ENCODE data around the gene DNAJC12. TPM values are rescaled to one million over a fixed set of nuclear protein-coding genes. Genes with fewer than 3 reads are reported as not detected.
"Not testable (repeated sequence)": the region's sequence is repeated elsewhere in the genome, so short reads cannot be mapped to it uniquely, and the experiment has no call there.

Gene DNAJC12
- 3.2 and 3.4 TPM in 2 replicates for total RNA-seq (2014; rRNA removed; shearing (Covaris generic))

DNA sequence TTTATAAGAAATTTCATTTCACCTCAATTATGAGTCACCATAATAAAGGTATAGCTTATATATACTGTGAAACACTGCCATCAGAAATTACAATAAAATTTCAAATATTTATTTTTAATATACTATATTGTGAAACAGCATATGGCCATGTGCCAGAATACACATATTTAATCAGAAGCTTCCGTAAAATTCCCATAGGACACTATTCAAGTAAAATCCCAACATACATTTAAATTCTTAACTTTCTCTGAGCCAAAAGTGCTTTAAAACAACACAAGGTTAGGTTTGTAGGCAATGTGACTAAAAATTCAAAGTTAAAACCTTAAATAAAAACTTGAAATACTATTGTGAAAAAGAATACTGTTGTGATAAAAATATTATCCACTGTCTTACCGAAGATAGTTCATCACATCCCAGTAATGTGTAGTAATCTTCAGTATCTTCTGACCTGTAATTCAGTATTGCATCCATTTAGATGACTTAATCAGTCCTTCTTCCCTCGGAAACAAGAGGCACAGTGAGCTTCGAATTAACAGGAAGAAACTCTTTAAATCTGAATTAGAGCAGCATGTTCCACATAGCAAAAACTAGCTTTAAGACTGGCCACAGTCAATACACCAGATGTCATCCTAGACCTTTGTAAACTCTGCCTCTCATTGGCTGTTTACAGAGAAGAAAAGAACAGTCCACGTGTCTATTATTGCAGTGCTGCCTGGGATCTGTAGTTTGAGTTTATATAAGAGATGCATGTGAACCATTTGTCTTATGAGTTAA, at the start of gene DNAJC12:
Gene DNAJC12, minus strand, starts transcription at position 648 of the 774 bp plus-strand sequence. Its CDS starts 177 bp downstream, at position 471.
- peak; percentile 20 for DNase-seq (ENCODE audit: low read depth)

- DNase-seq (ENCODE audit: low read depth): peak; percentile 78
These were observed 47.1 kb upstream of the DNAJC12 start for GRCh38 chr10:67884842-67885670.

DNA sequence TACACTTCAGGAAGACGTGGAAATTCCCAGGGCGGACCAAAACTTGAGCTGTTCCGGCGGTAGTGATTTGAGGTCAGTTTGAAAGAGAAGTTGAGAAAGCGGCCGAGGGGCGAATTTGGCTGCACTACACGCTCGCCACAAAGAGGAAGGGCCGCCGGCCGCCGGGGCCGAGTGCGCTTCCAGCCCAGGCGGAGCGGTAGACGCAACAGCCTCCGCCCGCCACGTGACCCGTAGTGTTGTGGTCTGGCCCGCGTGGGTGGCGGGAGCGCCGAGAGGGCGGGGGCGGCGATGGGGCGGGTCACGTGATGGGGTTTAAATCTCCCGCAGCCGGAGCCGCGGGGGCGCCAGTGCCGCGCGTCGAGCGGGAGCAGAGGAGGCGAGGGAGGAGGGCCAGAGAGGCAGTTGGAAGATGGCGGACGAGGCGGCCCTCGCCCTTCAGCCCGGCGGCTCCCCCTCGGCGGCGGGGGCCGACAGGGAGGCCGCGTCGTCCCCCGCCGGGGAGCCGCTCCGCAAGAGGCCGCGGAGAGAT, 46.4 kb upstream of the DNAJC12 start, which contains the start of gene SIRT1:
Gene SIRT1, plus strand, starts transcription at position 344 of the 529 bp plus-strand sequence. Its CDS starts 66 bp downstream, at position 410.
- peak; percentile 94 for DNase-seq (ENCODE audit: low read depth)

- no peak for DNase-seq (ENCODE audit: low read depth)
These were observed 45.8 kb upstream of the DNAJC12 start for GRCh38 chr10:67883710-67884312.

- no peak for DNase-seq (ENCODE audit: low read depth)
These were observed 40.1 kb upstream of the DNAJC12 start for GRCh38 chr10:67878133-67878532.

GRCh38 chr10:67877421-67877820, 39.4 kb upstream of the DNAJC12 start:
- DNase-seq (ENCODE audit: low read depth): not testable (repeated sequence)

DNA sequence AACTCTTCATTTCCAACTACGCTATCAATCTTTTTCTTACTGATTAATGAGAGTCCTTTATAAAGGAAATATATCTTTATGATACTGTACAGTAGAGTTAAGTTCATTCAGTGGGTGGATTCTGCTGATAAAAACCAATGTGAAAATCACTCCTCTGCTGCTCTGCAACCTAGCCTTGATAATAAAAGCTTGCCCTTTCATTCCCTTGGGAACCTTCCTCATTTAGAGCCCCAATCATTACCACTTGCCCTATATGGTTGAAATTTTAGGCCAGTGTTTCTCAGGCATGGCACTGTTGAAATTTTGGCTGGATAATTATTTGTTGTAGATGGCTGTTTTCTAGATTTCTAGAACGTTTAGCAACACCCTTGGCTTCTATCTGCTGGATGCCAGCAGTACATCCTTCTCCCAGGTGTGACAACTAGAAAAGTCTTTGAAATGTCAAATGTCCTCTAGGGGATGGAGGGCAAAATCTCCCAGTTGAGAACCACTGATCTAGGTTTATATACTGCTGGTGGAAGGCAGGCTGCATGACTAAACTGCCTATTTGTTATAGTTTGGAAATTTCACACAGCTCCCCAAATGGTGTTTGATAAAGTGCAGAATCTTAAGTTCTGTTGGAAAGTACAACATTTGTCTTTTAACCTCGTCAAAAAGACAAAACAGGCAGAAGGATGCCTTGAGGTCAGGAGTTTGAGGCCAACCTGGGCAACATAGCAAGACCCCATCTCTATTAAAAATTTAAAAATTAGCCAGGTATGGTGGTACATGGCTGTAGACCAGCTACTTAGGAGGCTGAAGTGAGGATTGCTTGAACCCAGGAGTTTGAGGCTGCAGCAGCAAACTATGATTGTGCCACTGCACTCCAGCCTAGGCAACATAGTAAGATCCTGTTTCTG, 37.6 kb upstream of the DNAJC12 start:
- DNase-seq (ENCODE audit: low read depth): no peak

GRCh38 chr10:67869996-67870395, 32.0 kb upstream of the DNAJC12 start:
- DNase-seq (ENCODE audit: low read depth): no peak

- no peak for DNase-seq (ENCODE audit: low read depth)
These were observed 30.1 kb upstream of the DNAJC12 start for GRCh38 chr10:67868132-67868531.

DNA sequence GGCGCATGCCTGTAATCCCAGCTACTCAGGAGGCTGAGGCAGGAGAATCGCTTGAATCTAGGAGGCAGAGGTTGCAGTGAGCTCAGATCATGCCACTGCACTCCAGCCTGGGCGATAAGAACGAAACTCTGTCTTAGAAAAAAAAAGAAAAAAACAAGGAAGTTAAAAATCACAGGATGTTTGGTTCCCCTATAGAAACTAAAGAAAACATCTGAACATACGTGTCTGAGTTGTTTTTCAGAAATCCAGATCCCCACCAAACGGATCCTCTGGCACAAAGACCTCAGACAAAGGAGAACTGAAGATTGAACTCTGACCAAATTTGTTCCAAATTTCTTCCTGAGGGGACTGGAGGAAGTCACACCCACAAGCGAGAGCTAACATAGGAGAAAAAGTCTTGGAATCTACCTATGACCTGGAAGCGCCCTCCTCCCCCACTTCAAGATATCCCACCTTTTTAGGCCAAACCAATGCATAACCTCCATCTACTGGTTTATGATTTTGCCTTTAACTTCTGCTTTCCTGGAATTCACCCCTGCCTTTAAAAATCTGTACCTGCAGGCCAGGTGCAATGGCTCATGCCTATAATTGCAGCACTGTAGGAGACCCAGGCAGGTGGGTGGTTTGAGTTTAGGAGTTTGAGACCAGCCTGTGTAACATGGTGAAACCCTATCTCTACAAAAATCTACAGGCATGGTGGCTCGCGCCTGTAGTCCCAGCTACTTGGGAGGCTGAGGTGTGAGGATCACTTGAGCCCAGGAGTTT, 26.8 kb upstream of the DNAJC12 start:
- no peak for DNase-seq (ENCODE audit: low read depth)

GRCh38 chr10:67863094-67863493, 25.1 kb upstream of the DNAJC12 start:
- no peak for DNase-seq (ENCODE audit: low read depth)

DNA sequence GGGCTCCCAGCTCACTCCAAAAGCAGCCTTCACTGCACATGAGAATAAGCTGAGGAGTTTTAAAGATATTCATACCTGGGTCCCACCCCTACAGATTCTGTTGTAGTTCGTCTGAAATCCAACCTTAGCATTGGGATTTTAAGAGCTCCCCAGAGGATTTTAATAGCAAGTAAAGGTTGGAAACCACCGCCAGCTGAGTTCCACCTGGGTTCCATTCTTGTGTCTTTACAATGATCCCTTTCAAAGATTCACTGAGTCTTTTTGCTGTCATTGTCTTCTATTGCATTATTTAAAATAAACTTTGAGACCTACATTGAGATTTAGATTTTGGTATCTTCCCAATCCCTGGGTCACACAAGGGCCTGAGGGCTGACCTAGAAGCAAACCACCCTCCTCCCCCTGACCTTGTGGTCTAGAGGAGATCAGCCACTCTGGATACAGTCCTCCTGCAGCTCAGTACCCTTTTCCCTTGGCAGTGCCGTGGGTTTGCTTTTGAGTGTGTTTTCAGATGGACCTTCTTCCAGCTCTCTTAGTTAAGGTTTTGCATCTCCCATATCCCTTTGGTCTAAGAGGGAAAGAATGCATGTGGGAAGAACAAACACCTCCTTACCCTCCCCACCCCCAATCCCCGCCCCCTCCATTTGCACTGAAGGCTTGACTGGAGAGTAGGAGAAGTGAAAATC, 23.9 kb upstream of the DNAJC12 start:
- no peak for DNase-seq (ENCODE audit: low read depth)

GRCh38 chr10:67858971-67859370, 21.0 kb upstream of the DNAJC12 start:
- DNase-seq (ENCODE audit: low read depth): no peak

DNA sequence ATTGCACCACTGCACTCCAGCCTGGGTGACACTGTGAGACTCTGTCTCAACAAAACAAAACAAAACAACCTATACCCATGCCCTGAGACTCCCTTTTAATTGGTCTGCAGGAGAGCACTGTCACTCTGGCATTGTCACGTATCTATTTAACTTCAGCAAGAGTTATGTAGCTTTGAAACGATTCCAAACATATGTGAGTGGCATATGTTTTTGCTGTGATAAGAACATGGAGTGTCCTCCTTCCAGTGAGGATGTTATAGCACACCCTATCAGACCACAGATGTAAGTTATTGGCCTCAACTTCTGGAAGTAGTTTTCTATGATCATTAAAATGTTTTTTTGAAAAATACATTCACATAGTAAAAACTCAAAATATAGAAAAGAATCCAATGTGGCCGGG, 15.5 kb upstream of the DNAJC12 start:
- DNase-seq (ENCODE audit: low read depth): no peak

DNA sequence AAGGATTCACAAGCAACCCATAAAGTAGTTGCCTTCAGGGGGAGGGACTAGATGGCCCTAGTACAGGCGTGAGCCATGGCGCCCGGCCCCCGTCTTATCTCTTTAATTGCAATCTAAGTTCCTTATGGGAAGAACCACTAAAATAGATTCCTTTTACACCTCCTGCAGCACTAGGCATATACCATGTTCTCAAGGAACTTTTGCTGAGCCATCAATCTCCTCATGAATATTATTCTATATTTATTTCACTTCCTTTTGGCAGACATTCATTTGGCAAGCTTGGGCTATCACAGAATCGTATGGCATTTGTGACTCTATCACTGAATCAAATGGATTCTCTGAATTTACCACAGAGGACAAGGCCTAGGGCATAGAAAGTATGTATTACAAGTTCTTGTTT, 14.8 kb upstream of the DNAJC12 start:
- no peak for DNase-seq (ENCODE audit: low read depth)

DNA sequence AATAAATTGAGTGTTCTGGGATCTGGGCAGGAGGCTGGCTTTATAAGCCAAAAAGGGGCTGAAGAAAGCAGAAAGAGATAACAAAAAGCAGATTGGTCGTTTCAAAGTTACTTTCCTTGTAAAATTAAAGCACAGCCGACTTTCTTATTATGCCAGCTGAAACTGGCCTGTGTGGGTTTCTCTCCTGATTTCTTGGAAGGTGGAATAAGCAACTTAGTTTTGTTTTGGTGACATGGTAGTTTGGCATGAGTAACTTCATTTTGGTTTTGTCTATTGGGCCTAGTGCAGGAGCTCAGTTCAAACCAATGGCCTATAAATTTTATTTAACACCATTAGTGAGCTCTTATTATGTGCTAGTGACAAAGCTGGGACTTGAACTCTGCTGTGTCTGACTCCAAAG, 13.2 kb upstream of the DNAJC12 start:
- DNase-seq (ENCODE audit: low read depth): no peak

GRCh38 chr10:67849331-67850011, 11.5 kb upstream of the DNAJC12 start:
- peak; percentile 91 for DNase-seq (ENCODE audit: low read depth)

- no peak for DNase-seq (ENCODE audit: low read depth)
These were observed 5.3 kb upstream of the DNAJC12 start for GRCh38 chr10:67843284-67843683.

DNA sequence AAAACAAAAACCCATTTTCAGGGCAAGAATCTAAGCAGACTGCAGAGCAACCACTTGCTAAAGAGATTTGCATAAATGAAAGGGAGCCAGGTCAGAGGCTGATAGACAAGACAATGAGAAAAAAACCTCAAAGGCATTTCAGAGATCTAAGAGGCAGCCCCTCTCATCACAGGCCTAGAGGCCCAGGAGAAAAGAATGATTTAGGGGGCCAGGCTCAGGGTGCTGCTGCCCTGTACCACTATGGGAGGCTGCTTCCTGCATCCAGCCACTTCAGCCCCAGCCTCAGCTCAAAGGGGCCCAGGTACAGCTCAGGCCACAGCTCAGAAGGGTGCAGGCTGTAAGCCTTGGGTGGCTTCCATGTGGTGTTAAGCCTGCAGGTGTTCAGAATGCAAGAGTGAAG, 3.7 kb upstream of the DNAJC12 start:
- no peak for DNase-seq (ENCODE audit: low read depth)
